Right lobe of liver (tissue), 6 donors: ENCODE results near the gene TFAP2C. TPM values are rescaled to one million over a fixed set of nuclear protein-coding genes. Genes with fewer than 3 reads are reported as not detected.

ENCODE experiments used
- ATAC-seq, 4 donors: fragments of 200-7000 bp; cut with Tn5 transposase; one replicate each; pipeline ENCODE4 v1.9.1; 2020; ENCODE audit warnings: mild to moderate bottlenecking in 4 of 4, moderate library complexity in 4 of 4
- DNase-seq, 3 donors: peaks; one replicate each; pipeline ENCODE4 v3.0.0-alpha.2; 2020
- H3K27ac ChIP-seq, 3 donors: fragments of 200-600 bp; one replicate each; pipeline ENCODE4 v1.8.0; 2022
- H3K27me3 ChIP-seq, 2 donors: fragments of 200-600 bp; one replicate each; pipeline ENCODE4 v1.8.0; 2022
- H3K36me3 ChIP-seq, 4 donors: fragments of 200-600 bp; sonication (generic) in 1 of 4; one replicate each; pipeline versions ENCODE4 v1.5.1 to v1.8.0; 2017 to 2022; ENCODE audit warnings: control low read depth in 1 of 4
- H3K4me1 ChIP-seq, 4 donors: fragments of 200-600 bp; sonication (generic) in 1 of 4; one replicate each; pipeline versions ENCODE4 v1.5.1 to v1.8.0; 2017 to 2022; ENCODE audit warnings: control low read depth in 1 of 4
- H3K4me3 ChIP-seq, 3 donors: fragments of 200-600 bp; one replicate each; pipeline ENCODE4 v1.8.0; 2022
- H3K9me3 ChIP-seq, 4 donors: fragments of 200-600 bp; sonication (generic) in 1 of 4; one replicate each; pipeline versions ENCODE4 v1.5.1 to v1.8.0; 2017 to 2022; ENCODE audit warnings: control low read depth in 1 of 4
- CTCF ChIP-seq, 4 donors: fragments of 200-600 bp in 3 of 4; fragments of 450-650 bp in 1 of 4; IDR thresholded peaks; one replicate each; pipeline versions ENCODE4 v1.5.1 to v1.8.0; 2016 to 2022; ENCODE audit warnings: antibody characterized with exemption in 4 of 4, mild to moderate bottlenecking in 2 of 4
- POLR2A ChIP-seq: fragments of 450-650 bp; IDR thresholded peaks from one replicate; pipeline ENCODE4 v1.6.1; 2017; ENCODE audit warnings: antibody characterized with exemption, mild to moderate bottlenecking
- WGBS: methylation state at CpG from one replicate; pipeline ENCODE4 v1.1.6; 2018; ENCODE audit warnings: low coverage, low lambda C conversion rate; ENCODE audit not compliant: insufficient coverage; ENCODE audit errors: missing lambda C conversion rate; 5-methylcytosine and 5-hydroxymethylcytosine counted together
- intact Hi-C, 2 donors: fragments of 100-400 bp; cut with DNase I; formaldehyde crosslinking; loops; one replicate each; pipeline versions ENCODE4 v1.11.2 to v1.14.1; 2022
- long read RNA-seq: library from polyadenylated mRNA; unstranded; transcript quantifications from one replicate; pipeline ENCODE4 v2.0.0, GENCODE V29; 2019
- total RNA-seq, 6 experiments: library from RNA; depleted of rRNA in 2 of 6; stranded (reverse); fragments of >200 nt in 2 of 6; fragmentation: NEBNext Ultra II Directional in 3 of 6; extraction: Animal tissue kit (Norgen Biotek cat#: 25700) in 3 of 6; gene quantifications; one replicate each; pipeline versions ENCODE4 v1.1.0 to v1.2.4, GENCODE V29; 2016 to 2023
- donor health status: DM: no; HTN: yes; CAD: no.
- donor health status: DM: no; HTN: no; CAD: no.
- donor health status: DM: no; HTN: no; CAD: no.
- donor health status: DM: no; HTN: yes; CAD: no.
- donor health status: DM: no; HTN: yes; CAD: no.

Gene TFAP2C
- total RNA-seq = not detected
- long read RNA-seq = 0 reads

GRCh38 chr20:56628873-56629463 lies at the start of gene TFAP2C:
Gene TFAP2C (plus strand): TSS chr20:56629306. CDS start chr20:56629545, 239 bp downstream.
- DNase-seq (peak in 1 of 3 donors; percentile 43), ATAC-seq (peak; percentile 64 to 77 (median 69))
- H3K27me3 ChIP-seq = peaks cover 26 to 64% of the 10 kb centered on the region in 2 donors

DNA sequence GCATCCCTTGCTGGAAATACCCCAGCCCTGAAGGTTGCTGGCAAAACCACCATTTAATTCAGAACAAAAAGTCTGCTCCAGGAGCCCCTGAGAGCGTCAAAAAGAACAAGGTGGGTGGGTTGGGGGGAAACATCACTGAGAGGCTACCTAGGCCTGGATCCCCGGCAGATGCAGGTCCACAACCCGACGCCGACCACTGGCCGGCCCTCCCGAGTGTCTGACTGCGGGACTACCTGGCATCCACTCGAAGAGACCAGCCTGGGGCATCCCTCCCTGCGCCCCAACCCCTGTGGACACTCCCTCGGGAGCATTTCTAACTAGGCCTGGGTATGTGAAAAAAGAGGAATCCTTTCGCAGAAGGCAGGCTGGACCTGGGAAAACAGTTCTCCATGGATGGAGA lies 48.9 kb upstream of the TFAP2C start:
- no peaks in the 10 kb centered on the region for H3K9me3 ChIP-seq
- intact Hi-C loops = no loop called here
- 83% methylated on average over 8 of the region's 12 CpGs for WGBS
- no peak overlapping the region for H3K4me3 ChIP-seq
- H3K4me1 ChIP-seq = no peaks in the 10 kb centered on the region
- H3K36me3 ChIP-seq = no peaks in the 10 kb centered on the region
- no peak for TF ChIP-seq CTCF (IDR thresholded peaks at IDR 0.05)
- H3K27ac ChIP-seq = no peak overlapping the region
- H3K27me3 ChIP-seq = no peaks in the 10 kb centered on the region
- DNase-seq (peak in 1 of 3 donors; percentile 46), ATAC-seq (no peak)

More at GRCh38 chr20:56628873-56629463, at the start of gene TFAP2C:
- 9% methylated on average over 17 of the region's 62 CpGs for WGBS
- TF ChIP-seq CTCF (IDR thresholded peaks at IDR 0.05) (no peak), POLR2A (no peak)
- Histone ChIP-seq H3K4me1 (peaks cover 0 to 29% (median 4%) of the 10 kb centered on the region in 4 donors), H3K4me3 (peak within 1 kb of the TSS in 1 of 3 donors; percentile 11), H3K36me3 (no peaks in the 10 kb centered on the region), H3K9me3 (no peaks in the 10 kb centered on the region), H3K27ac (no peak within 1 kb of the TSS)
- intact Hi-C loops = no loop called here

- DNase-seq (peak in 1 of 3 donors; percentile 1), ATAC-seq (no peak)
- H3K9me3 ChIP-seq = no peaks in the 10 kb centered on the region
- no peaks in the 10 kb centered on the region for H3K4me1 ChIP-seq
- H3K4me3 ChIP-seq = no peak overlapping the region
- H3K27ac ChIP-seq = no peak overlapping the region
- intact Hi-C loops = no loop called here
- TF ChIP-seq POLR2A (no peak), CTCF (IDR thresholded peaks at IDR 0.05) (no peak)
- WGBS = 11% methylated on average over 2 of the region's 2 CpGs
- H3K27me3 ChIP-seq = no peaks in the 10 kb centered on the region
- no peaks in the 10 kb centered on the region for H3K36me3 ChIP-seq
These were observed 47.4 kb upstream of the TFAP2C start for GRCh38 chr20:56581701-56582100.

- no peak overlapping the region for H3K27ac ChIP-seq
- WGBS = 26% methylated on average over 3 of the region's 4 CpGs
- intact Hi-C loops = no loop called here
- no peaks in the 10 kb centered on the region for H3K4me1 ChIP-seq
- no peaks in the 10 kb centered on the region for H3K9me3 ChIP-seq
- DNase-seq (no peak), ATAC-seq (no peak)
- H3K27me3 ChIP-seq = no peaks in the 10 kb centered on the region
- no peaks in the 10 kb centered on the region for H3K36me3 ChIP-seq
- no peak overlapping the region for H3K4me3 ChIP-seq
- TF ChIP-seq CTCF (IDR thresholded peaks at IDR 0.05) = no peak
- TF ChIP-seq POLR2A = no peak
These were observed 46.6 kb upstream of the TFAP2C start for GRCh38 chr20:56582542-56582941.
